GM18867 (cell line): ENCODE results near the gene GATD1.

Source experiments
- ATAC-seq: cut with Tn5 transposase; IDR thresholded peaks from one replicate; pipeline ENCODE4 v1.9.1; 2021; ENCODE audit warnings: mild to moderate bottlenecking, moderate library complexity; ENCODE audit not compliant: unreplicated experiment

The GATD1 gene

DNA sequence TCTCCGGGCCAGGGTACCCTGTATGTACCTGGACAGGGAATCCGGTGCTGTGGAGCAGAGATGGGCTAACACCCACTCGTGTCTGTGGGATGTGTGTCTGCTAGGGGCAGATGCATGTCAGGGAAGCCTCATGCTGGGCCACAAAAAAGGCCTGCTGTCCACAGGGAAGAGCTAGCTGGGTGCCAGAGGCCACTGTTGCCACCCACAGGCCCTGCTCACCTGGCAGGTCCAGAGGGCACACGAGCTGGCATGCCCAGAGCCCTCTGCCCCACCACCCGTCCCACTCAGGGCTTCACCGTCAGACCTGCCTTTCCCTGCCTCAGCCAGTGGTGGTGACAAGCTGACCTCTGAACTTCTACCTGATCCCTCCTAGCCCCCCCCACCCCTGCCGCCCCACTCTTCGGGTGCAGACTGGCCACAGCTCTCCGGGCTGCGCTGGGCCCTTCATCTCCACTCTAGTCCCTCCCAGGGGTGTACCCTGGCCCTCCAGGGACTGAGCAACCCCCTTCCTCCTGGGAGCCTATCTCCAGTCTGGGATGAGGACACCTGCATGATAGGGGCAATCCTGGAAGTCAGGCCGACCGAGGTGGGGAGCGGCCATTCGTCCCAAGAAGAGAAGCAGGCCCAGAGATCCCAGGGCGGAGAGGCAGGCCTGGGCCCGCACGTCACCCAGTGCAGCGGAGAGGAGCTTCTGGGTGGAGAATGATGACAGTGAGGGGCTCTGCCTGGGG, 19.4 kb upstream of the GATD1 start:
- no peak for ATAC-seq

DNA sequence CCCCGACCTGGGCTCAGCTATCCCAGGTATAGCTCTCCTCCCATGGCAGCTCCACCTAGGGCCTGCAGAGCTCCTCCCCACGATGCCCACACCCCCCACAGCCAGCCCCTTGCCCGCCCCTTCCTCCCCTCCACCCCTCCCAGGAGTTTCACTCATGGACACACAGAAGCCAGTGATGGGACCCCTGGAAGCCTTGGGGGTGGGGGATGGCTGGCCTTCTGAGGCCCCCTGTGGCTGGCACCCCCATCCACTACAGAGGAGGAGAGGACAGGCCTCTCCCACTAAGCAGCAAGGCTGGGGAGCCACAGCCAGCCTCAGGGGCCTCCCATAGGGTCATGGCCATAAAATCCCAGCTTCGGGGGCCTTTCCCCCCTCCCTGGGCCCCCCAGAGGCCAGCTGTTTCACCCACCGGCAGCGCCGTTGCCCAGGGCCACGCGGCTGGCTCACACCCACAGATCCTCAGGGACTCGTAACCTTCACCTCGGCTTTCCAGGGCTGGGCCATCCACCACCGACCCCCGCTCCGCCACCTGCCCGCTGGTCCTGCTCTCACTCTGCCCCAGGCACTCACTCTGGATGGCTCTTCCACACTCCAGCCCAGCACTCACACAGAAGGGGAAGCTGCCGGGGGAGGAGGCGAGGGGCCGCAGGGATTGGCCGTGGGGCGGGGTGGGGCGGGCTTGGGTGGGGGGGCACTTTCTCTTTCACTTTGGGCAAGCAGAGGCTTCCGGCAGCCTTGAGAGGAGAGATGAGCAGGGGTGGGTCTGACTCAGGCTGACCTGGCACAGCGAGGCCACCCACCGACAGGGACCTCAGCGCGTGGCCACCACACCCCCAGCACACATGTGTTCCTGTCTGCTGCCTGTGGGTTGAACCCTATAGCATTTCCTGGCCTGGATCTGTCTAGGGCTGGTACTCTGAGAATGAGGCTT, 18.6 kb upstream of the GATD1 start:
- peak; percentile 23 for ATAC-seq

DNA sequence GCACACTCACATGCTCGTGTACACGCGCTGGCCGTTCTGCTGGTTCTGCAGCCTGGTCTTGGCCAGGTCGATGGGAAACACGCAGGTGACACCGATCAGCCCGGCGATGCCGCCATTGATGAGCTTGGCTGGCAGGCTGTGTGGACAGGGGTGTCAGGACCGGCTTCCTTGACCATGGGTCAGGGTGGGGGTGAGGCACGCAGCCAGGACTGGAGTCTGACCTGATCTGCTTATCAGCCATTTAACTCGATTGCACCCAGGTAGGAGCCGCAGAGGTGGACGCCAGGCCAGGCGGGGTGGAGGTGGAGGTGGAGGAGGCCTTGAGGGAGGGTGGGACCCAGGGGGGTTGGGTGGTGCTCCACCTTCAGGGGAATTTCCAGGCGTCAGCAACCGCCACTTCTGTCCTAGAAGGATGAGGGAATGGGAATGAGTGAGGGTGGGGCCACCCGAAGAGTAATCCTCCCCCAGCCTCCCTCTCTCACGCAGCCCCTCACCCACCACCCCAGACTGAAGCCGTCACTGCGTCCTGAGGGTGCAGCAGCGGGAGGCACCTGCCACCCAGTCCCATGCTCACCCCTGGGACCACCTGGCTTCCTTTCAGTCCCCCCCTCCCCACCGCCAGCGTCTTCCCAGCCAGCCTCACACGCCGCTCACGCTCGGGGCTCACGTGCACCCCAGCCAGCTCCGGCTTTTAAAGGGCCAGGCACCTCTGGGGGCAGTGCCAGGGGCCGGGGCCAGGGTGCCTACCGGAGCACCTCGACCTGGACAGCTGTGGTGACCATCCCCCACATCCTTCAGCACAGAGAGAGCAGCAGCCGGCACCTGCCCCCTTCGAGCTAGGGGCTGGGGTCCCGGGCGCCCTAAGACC, 17.7 kb upstream of the GATD1 start:
- ATAC-seq: no peak

DNA sequence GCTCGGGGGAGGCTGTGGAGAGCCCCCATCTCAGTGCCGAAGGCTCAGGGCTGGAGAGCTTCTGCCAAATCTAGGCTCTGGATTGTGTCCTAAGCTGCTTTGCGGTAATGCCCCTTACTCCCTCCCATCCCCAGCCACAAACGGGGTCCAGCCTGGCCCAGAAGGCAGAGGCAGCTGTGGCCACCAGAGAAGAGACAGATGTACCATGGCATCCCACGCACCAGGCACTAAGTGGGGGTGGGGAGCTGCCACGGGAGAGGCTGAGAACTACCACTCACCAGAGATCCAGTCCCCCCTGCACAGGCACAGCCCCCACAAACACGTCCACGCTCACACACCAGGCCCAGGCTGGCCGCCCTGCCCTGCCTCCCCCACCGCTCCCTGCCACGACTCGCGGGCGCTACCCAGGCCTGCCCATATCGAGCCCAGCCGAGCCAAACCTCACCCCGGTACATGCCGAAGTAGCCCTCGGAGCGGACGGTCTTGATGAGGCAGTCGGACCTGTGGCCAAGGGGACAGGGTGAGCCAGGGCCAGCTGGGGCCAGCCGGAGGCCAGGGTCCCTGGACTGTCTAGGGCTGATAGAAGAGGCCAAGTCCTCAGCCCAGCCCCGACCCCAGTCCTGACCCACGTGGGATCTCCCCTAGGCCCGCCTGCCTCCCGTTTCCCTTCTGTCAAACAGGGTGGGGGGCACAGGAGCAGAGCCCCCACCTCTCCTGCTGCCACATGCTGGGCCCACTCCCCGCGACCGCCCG, 16.9 kb upstream of the GATD1 start:
- ATAC-seq: no peak

DNA sequence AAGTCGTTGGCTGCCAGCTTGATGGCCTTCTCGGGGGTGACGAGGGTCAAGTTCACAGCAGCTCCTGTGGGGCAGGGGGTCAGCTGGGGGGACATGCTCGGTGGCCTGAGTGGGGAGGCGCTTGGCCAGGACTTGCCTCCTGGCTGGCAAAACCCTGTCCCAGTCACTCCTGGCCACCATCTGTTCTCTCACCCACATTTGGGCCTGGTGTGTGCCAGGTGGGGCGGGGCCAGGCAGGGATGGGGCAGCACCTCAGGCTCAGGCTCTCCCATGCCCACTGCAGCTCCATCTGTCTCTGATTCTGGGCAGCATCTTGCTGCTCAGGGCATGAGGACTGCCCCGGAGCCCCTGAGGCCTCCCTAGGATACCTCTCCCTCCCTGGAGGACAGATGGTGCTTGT, 16.3 kb upstream of the GATD1 start:
- no peak for ATAC-seq

DNA sequence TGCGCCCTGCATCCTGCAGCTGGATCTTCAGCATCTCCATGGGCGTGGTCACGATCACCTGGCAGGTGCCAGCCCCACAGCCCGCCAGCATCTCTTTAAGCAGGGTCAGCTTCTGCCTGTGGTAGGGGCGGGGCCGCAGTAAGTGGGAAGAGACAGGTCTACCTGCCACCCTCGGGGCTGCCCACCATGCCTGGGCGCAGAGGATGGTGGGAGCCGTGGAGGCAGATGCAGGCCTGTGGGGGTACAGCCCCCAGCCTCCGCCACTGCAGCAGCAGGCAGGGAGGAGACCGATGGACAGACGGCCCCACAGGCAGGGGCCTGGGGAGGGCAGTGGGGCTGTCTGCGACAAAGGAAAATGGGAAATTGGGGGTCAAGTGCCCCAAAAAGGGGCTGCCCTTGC, 15.6 kb upstream of the GATD1 start:
- no peak for ATAC-seq

DNA sequence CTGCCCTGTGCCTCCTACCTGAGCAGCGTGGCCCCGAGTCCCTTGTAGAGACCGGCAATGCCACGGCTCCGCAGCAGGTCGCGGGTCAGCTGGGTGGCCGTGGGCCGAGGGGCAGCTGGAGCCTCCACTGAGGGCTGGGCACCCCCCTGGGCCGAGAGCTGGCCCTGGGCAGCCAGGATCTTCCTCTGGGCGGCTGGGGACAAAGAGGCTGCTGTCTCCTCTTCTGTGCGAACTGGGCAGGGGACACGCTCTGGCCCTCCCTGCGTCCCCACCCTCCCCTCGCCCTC, 15.2 kb upstream of the GATD1 start:
- no peak for ATAC-seq

DNA sequence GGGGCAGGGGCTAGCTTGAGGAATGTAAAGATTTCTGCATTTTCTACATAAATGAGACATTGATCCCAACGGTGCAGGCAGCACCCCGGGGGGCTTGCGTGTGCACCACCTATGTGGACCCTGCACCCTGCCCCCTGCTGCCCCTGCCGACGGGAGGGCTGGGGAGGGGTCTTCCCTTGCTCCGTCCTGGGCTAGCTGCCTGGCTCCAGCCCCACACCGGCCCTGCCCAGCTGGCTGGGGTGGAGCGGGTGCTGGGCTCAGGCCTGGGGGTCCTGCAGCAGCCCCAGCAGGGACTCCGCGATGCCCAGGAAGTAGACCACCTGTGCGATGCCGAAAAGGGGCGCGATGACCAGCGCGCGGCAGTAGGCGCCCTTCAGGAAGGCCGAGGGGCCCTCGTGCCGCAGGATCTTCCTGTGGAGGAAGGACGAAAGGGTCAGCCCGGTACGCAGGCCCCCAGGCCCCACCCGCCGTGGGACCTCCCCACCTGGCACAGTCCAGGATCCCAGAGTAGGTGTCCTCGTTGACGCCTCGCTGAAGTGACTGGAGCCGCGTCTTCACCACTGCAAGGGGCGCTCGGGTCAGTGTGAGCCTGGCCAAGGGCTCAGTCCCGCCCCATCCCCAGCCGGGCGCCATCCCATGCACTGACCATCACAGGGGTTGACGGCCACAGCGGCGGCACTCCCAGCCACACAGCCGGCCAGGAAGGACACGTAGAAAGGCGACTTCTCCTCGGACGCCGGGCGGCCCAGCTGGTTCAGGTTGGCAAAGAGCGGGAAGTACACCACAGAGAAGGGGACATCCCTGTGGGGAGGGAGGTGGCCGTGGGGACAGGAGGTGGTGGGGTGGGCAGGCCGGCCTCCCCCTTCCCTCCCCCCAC, 14.6 kb upstream of the GATD1 start:
- ATAC-seq: no peak

DNA sequence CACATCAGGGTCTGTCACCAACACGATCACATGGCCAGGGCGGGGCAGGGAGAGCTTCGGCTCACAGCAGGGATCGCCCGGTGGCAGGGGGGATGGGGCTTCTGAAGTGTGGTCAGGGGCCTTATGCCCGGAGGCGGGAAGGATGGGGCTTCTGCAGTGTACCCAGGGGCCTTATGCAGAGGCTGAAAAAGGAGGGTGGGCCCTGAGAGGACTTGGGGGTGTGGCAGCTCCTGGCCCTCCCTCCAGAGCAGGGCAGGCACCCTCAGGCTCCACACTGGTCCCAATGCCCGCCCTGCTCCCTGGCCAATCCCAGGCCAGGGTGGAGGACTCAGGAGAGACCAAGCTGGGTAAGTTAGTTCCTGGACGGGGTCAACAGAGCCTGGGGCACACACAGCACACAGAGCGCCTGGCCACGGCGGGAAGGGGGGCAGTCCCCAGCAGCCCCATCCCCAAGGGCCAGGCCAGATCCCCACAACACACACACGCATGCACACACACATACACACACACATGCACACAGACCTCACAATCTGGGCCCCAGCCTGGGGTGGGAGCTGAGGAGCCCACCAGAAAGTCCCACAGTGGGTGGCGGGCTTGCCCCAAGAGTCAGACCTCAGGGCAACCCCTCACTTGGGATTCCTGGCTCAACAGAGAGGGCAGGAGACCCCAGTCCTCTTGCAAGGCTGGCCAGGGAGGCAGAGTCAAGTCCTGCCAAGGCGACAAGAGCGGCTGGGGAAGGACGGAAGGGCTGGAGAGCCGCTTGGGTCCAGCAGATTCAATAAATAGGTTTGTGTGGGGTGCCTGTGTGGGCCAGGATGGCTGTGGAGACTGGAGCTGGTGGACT, 13.7 kb upstream of the GATD1 start:
- ATAC-seq: no peak

DNA sequence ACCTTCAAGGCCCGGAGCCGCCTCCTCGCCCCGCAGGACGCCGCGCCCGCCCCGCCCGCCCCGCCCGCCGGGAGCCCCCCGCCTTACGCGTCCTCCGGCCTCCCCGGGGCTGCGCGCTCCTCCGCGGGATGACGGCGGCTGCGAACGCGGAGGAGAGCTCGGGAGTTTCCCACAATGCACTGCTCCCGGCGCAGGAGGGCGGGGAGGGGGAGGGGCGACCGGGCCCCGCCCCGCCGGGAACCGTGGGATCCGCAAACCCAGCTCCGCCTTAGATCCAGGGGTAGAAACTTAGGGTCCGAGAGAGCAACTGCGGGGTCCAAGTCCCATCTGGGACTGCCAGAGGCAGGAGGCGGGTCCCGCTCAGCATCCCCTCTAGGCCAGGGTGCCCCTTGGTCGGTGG, 12.7 kb upstream of the GATD1 start, which contains the start of gene CEND1:
TSS of gene CEND1 (minus strand) at position 148 of the 400 bp plus-strand sequence. CDS start 1,514 bp downstream, outside the sequence.
- no peak for ATAC-seq

DNA sequence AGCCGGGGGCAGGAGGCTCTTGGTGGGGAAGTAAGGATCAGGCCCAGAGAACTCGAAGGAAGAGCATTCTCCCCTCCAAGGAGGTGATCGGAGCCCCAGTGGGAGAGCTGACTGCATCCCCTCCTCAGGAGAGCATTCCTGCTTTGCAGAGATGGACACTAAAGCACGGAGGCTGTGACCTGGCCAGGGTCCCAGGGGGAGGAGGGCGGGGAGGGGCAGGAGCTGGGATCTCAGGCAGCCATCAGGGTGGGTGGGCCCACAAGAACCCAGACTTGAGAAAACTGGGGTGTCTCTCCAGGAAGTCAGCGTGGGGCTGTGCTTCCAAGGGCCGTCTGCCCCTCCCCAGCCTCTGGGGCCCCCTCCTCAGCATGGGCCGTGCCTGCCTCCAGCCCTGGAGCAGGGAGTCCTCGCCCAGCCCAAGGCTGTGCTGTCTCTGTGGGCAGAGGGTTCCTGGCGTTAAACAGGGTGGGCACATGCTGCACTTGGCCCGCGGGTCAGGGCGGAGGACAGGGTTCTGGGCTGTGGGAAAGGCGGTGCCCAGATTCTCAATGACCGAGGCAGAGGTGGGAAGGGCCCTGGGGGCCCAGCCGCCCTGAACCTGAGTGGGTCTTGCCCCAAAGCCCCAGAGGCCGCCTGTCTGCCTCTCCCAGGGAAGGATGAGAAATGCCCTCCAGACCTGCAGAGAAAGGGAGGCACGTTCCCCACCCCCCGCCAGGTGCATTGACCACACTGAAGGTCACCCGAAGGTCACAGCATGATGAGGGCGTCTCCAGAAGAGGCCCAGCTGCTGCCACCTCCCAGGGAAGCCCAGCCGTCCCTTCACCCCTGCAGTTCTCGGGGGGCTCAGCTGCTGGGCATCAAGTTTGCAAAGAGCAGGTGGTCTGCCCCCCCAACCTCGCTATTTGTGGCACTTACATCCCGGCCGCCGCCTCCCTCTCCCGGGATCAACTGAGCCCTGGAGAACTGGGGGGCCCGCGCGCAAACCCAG, 12.0 kb upstream of the GATD1 start:
- ATAC-seq: no peak

DNA sequence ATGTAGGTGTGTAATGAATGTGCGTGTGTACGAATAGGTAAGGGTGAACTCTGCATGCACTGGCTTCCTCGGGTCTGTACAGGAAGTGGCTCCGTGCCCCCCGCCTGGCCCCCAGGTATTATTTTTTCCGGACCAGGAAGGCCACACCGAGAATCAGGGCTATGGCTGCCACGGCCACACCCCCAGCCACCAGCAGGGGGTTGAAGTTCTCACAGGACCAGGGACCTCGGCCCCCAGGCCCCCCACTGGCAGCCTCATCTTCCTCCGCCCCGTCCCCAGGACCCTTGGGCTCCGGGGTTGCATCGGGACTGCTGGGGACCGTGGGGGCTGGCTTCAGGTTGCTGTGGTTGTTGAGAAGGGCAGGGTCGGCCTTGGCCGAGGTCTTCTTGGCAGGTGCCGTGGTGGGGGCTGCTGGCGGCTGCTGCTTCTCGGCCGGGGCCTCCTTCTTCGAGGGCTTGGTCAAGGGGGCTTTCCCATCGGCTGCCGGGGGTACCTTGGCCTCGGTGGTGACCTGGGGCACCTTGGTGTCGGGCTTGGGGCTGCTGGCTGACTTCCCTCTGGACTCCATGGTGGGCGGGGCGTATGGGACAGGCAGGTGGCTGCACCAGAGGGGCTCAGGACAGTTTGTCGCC, 10.8 kb upstream of the GATD1 start:
- no peak for ATAC-seq

DNA sequence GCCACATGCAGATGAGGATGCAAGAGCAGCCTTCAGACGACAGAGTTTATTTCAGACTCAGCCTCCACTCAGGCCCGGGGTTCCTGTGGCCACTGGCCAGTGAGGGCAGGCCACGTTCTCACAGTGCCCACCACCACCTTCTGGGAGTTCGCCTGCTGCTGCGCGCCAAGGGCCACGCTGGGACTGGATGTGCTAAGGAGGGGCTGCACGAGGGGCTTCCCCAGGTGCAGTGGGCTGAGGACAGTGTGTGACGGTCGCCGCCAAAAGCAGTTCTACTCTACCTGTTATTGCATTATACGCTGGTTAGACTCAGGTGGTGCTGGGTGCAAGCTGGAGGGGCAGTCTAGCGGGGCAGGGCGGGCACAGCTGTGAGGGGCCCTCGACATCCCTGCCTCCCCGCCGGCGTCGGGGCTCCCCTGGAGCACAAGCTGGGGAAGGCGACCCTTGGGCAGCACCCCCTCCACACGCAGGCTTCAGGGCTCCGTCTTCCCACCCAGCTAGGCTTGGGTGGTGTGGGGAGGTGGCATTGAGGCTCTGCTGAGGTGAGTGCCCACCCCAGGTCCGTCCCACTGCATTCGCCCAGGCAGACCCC, 9.9 kb upstream of the GATD1 start:
- ATAC-seq: no peak

DNA sequence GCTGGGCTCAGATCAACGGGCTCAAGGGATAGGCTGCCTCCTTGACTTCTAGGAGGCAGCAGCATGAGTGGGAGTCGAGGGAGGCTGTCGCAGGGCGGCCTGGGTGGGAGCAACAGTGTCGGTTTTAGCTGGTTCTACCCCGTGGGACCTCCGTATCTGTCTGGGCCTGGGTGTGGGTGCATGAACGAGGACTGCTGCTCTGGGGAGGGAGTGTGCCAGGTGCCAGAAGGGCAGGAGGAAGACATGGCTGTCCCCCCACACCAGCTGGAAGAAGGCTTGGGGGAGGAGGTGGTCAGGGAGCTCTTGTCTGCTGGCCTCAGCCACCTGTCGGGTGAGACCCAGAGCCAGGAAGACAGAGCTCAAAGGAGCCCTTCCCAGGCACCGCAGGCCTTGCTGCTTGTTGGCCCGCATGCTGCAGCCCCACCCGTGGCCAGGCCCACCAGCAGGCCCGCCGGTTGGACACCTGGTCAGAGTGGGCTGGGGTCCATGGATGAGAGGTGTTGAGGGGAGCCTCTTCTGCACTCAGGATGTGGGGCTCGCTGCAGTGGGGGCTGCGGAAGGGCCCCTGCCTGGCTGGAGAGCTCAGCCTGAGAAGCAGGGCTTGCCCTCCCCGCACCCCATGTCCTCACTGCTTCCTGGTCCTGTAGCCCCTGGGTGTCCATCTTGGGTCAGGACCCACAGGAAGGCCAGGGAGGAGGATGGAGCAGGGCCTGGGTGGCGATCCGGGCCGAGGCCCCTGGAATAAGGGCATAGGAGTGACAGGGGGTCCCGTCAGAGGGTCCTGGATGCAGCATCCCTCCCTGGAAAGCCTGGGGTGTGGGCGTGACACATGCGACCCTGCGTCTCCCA, 9.2 kb upstream of the GATD1 start:
- ATAC-seq: no peak

DNA sequence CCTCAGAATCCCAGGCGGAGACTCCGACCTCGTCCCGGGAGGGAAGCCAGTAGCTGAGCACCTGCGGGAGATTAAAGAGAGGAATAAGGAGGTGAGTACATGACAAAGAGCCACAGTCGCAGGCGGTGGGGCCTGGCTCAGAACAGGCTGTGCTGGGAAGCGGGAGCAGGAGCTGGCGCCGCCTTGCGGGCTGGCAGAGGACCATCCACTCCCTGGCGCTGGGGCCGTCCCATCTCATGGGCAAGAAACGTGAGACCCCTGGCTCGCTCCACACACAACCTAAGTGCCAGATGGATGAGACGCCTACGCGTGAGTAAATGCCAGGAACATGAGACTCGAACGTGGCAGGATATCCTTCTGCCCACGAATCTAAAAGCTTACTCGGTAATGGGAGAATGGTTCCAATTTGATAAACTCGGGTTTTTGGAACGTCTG, 6.3 kb upstream of the GATD1 start:
- ATAC-seq: no peak
